Endodermal cell (in vitro differentiated cells): ENCODE results near the gene CILP. TPM values are rescaled to one million over a fixed set of nuclear protein-coding genes. Genes with fewer than 3 reads are reported as not detected.

ENCODE experiments used
- DNase-seq: peaks from one replicate; pipeline ENCODE4 v3.0.0-alpha.2; 2017
- H3K27ac ChIP-seq: 2 replicates; pipeline ENCODE4 v1.5.1; 2013; ENCODE audit warnings: mild to moderate bottlenecking, low read depth, low read length, moderate library complexity
- H3K27me3 ChIP-seq: 2 replicates; pipeline ENCODE4 v1.6.1; 2013; ENCODE audit warnings: mild to moderate bottlenecking, low read length, moderate library complexity; ENCODE audit not compliant: insufficient read depth, control insufficient read depth, poor library complexity, severe bottlenecking
- H3K36me3 ChIP-seq: 2 replicates; pipeline ENCODE4 v1.7.0; 2013; ENCODE audit warnings: mild to moderate bottlenecking, low read length, moderate library complexity; ENCODE audit not compliant: control insufficient read depth, insufficient read depth
- H3K4me1 ChIP-seq: one replicate; pipeline ENCODE4 v1.7.0; 2013; ENCODE audit warnings: low read length; ENCODE audit not compliant: control insufficient read depth, insufficient read depth
- H3K4me3 ChIP-seq: 2 replicates; pipeline ENCODE4 v1.5.1; 2013; ENCODE audit warnings: mild to moderate bottlenecking, low read length, moderate library complexity
- H3K9ac ChIP-seq: 2 replicates; pipeline ENCODE4 v1.6.1; 2013; ENCODE audit warnings: mild to moderate bottlenecking, low read length, moderate library complexity; ENCODE audit not compliant: poor library complexity, severe bottlenecking; ENCODE audit errors: extremely low read depth
- H3K9me3 ChIP-seq: 2 replicates; pipeline ENCODE4 v1.6.1; 2013; ENCODE audit warnings: mild to moderate bottlenecking, low read length, moderate library complexity; ENCODE audit not compliant: control insufficient read depth
- H3K27ac Mint-ChIP-seq: 2 replicates; pipeline ENCODE4 v1.8.0; 2020; ENCODE audit warnings: mixed read lengths
- H3K27me3 Mint-ChIP-seq: 2 replicates; pipeline ENCODE4 v1.8.0; 2021; ENCODE audit warnings: mild to moderate bottlenecking, mixed read lengths; ENCODE audit not compliant: insufficient read depth
- H3K36me3 Mint-ChIP-seq: 2 replicates; pipeline ENCODE4 v1.8.0; 2020; ENCODE audit warnings: low read depth, mixed read lengths
- H3K4me1 Mint-ChIP-seq: 2 replicates; pipeline ENCODE4 v1.8.0; 2020; ENCODE audit warnings: mixed read lengths
- H3K4me3 Mint-ChIP-seq: 2 replicates; pipeline ENCODE4 v1.8.0; 2020; ENCODE audit warnings: mild to moderate bottlenecking, moderate library complexity, mixed read lengths
- H3K9me3 Mint-ChIP-seq: 2 replicates; pipeline ENCODE4 v1.8.0; 2020; ENCODE audit warnings: mild to moderate bottlenecking, mixed read lengths
- WGBS, 2 experiments: methylation state at CpG; one replicate each; pipeline versions ENCODE4 v1.1.5 to v1.1.7; 2013; ENCODE audit warnings: missing lambda C conversion rate in 2 of 2, mixed read lengths in 1 of 2; ENCODE audit not compliant: insufficient coverage in 1 of 2, insufficient read length in 1 of 2; 5-methylcytosine and 5-hydroxymethylcytosine counted together
- total RNA-seq, 2 donors: library from RNA; stranded (reverse); fragmentation: NEBNext Ultra II Directional in 1 of 2; extraction: Animal tissue kit (Norgen Biotek cat#: 25700) in 1 of 2; gene quantifications; 2 replicates in 1 of 2; 3 replicates in 1 of 2; pipeline ENCODE4 v1.2.1, GENCODE V29; 2021
- TF ChIP-seq, protein P1 (sequence below): fragments of 200-600 bp; sonication (generic); conservative IDR thresholded peaks from 2 replicates; pipeline ENCODE4 v1.5.0; 2021; ENCODE audit warnings: antibody characterized with exemption, mild to moderate bottlenecking

The CILP gene
- total RNA-seq, 2 donors from 2014 or later, result 0.07 TPM; not detected in 1

- no peak overlapping the region for H3K27ac Mint-ChIP-seq
- Histone ChIP-seq H3K9ac (no peak overlapping the region), H3K27me3 (no peaks in the 10 kb centered on the region), H3K36me3 (peaks cover 79% of the 10 kb centered on the region), H3K4me3 (no peak overlapping the region), H3K27ac (no peak overlapping the region), H3K4me1 (no peaks in the 10 kb centered on the region), H3K9me3 (no peaks in the 10 kb centered on the region)
- no peaks in the 10 kb centered on the region for H3K9me3 Mint-ChIP-seq
- DNase-seq, result no peak
- 98% methylated on average over 5 of the region's 5 CpGs; no CpG with 5 or more reads in 1 of the 2 experiments for WGBS, 2 experiments
- H3K36me3 Mint-ChIP-seq, result peaks cover 67% of the 10 kb centered on the region
- TF ChIP-seq, protein P1, sequence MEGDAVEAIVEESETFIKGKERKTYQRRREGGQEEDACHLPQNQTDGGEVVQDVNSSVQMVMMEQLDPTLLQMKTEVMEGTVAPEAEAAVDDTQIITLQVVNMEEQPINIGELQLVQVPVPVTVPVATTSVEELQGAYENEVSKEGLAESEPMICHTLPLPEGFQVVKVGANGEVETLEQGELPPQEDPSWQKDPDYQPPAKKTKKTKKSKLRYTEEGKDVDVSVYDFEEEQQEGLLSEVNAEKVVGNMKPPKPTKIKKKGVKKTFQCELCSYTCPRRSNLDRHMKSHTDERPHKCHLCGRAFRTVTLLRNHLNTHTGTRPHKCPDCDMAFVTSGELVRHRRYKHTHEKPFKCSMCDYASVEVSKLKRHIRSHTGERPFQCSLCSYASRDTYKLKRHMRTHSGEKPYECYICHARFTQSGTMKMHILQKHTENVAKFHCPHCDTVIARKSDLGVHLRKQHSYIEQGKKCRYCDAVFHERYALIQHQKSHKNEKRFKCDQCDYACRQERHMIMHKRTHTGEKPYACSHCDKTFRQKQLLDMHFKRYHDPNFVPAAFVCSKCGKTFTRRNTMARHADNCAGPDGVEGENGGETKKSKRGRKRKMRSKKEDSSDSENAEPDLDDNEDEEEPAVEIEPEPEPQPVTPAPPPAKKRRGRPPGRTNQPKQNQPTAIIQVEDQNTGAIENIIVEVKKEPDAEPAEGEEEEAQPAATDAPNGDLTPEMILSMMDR, result no peak
- H3K4me1 Mint-ChIP-seq, result no peaks in the 10 kb centered on the region
- no peak overlapping the region for H3K4me3 Mint-ChIP-seq
- no peaks in the 10 kb centered on the region for H3K27me3 Mint-ChIP-seq
These were observed 36.8 kb downstream of the CILP start for GRCh38 chr15:65174509-65174908.

DNA sequence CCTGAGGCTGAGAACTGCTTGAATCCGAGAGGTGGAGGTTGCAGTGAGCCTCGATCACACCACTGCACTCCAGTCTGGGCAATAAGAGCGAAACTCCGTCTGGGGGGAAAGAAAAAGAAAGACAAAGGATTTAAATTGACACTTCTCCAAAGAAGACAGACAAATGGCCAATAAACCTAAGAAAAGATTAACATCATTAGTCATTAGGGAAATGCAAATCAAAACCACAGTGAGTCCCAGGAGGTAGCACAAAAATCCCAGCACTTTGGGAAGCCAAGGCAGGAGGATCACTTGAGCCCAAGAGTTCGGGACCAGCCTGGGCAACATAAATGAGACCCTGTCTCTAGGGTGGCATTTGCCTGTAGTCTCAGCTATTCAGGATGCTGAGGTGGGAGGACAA lies 38.7 kb downstream of the CILP start:
- no peak overlapping the region for H3K27ac Mint-ChIP-seq
- H3K27me3 Mint-ChIP-seq, result no peaks in the 10 kb centered on the region
- no peak overlapping the region for H3K27ac ChIP-seq
- no peak overlapping the region for H3K9ac ChIP-seq
- no peaks in the 10 kb centered on the region for H3K27me3 ChIP-seq
- H3K36me3 ChIP-seq, result peaks cover 67% of the 10 kb centered on the region
- TF ChIP-seq, protein P1, result no peak
- H3K4me3 Mint-ChIP-seq, result no peak overlapping the region
- peaks cover 64% of the 10 kb centered on the region for H3K36me3 Mint-ChIP-seq
- H3K4me3 ChIP-seq, result no peak overlapping the region
- no peak for DNase-seq
- no peaks in the 10 kb centered on the region for H3K4me1 ChIP-seq
- H3K4me1 Mint-ChIP-seq, result no peaks in the 10 kb centered on the region
- WGBS, 2 experiments, result 98 to 100% methylated on average over 4 to 5 of the region's 5 CpGs
- no peaks in the 10 kb centered on the region for H3K9me3 Mint-ChIP-seq
- no peaks in the 10 kb centered on the region for H3K9me3 ChIP-seq

DNA sequence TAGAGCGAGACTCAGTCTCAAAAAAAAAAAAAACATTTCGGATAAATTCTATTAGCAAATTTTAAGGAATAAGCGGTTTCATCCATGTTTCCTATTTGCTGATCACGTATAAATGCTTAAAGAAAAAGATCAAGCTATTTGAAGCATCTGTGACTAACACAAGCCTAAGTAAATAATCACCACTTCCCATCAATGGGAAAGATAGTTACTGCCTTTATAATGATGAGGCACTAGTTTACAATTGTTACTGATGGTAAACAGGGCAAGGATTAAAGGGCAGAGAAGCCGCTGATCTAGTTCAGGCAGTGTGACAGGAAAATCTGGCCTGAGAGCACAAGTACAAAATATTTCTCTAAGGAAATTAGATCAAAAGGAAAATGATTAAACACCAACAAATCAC lies 39.8 kb downstream of the CILP start:
- Mint-ChIP-seq H3K27ac (no peak overlapping the region), H3K4me1 (no peaks in the 10 kb centered on the region), H3K9me3 (no peaks in the 10 kb centered on the region), H3K36me3 (peaks cover 59% of the 10 kb centered on the region), H3K4me3 (no peak overlapping the region), H3K27me3 (no peaks in the 10 kb centered on the region)
- TF ChIP-seq, protein P1, result no peak
- H3K9ac ChIP-seq, result no peak overlapping the region
- no peak overlapping the region for H3K27ac ChIP-seq
- 82 to 95% methylated on average over 5 of the region's 5 CpGs for WGBS, 2 experiments
- no peaks in the 10 kb centered on the region for H3K27me3 ChIP-seq
- peaks cover 63% of the 10 kb centered on the region for H3K36me3 ChIP-seq
- H3K9me3 ChIP-seq, result no peaks in the 10 kb centered on the region
- no peaks in the 10 kb centered on the region for H3K4me1 ChIP-seq
- no peak overlapping the region for H3K4me3 ChIP-seq
- no peak for DNase-seq
